T-helper 1 cell treated with Interleukin-12 subunit alpha and Interleukin-12 subunit beta and Interleukin-4 antibody, amounts not matched to agents 30 ng/mL and 1 ng/mL, for 36 hours (primary cell): Measurements from ENCODE around the gene NALCN. TPM values are rescaled to one million over a fixed set of nuclear protein-coding genes. Genes with fewer than 3 reads are reported as not detected.

Experiments
- intact Hi-C: fragments of 100-400 bp; cut with micrococcal nuclease; formaldehyde crosslinking; loops from one replicate; pipeline ENCODE4 v1.15.1; 2024
- total RNA-seq: library from RNA; stranded (reverse); gene quantifications from 2 replicates; pipeline ENCODE4 v1.2.3, GENCODE V29; 2022

The NALCN gene
- total RNA-seq, 1 donor from 2014 or later: not detected

- intact Hi-C loops: no loop called here
Measured at GRCh38 chr13:101035119-101035620, 381.1 kb downstream of the NALCN start.

DNA sequence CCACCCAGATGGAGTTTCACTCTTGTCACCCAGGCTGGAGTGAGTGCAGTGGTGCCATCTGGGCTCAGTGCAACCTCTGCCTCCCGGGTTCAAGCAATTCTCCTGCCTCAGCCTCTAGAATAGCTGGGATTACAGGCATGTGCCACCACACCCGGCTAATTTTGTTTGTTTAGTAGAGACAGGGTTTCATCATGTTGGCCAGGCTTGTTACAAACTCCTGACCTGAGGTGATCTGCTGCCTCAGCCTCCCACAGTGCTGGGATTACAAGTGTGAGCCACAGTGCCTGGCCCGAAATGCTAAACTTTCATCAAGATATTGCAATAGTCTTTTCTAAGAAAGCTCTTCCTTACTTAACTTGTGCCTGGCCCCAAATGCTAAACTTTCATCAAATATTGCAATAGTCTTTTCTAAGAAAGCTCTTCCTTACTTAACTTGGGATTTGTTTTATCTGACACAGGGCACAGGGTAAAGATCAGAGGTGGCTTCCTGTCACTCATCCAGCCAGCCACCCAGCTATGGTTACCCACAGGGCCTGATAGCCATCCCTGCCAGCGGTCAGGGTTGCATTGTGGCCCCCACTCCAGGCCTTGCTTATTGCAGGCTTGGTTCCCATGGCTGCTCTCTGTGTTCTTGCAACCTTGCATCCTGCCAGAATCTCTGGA is 389.4 kb downstream of the NALCN start:
- intact Hi-C loops: no loop called here

- intact Hi-C loops: no loop called here
Measured at GRCh38 chr13:101026328-101026727, 390.0 kb downstream of the NALCN start.

DNA sequence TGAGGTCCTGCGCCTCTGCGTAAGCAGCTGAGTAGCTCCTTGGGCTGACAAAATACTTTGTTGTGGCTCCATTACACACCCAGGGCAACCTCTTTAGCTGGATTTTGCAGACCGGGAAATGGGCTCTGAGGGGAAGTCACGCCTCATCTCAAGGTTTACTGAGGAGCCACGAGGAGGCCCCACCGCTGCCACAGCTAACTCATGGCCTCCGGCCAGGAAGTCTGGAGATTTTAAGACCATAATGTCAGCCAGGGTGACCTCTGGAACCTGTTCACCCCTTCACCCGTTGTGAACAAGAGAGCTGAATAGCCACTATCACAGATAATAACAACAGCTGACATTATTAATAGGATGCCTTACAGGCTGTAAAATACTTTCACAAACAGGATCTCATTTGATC is 390.4 kb downstream of the NALCN start:
- intact Hi-C loops: no loop called here

DNA sequence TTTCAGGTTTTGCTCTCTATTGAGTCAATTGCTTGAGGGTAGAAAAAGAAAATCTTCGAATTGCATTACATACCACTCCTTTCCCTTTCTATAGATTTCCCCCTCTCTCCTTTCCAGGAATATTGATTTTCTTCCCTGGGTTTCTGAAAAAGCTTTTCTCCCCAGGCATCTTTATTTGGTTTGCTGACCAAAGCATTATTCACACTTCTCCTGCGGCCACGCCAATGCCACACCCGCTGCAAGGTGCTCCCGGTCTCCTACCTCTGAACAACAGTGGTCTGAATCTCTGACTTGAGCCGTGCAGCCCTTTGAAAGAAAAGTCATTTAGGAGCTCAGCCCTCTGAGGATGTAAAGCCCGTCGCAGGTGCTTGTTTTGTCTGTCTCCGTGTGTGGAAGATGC is 390.8 kb downstream of the NALCN start:
- intact Hi-C loops: no loop called here

DNA sequence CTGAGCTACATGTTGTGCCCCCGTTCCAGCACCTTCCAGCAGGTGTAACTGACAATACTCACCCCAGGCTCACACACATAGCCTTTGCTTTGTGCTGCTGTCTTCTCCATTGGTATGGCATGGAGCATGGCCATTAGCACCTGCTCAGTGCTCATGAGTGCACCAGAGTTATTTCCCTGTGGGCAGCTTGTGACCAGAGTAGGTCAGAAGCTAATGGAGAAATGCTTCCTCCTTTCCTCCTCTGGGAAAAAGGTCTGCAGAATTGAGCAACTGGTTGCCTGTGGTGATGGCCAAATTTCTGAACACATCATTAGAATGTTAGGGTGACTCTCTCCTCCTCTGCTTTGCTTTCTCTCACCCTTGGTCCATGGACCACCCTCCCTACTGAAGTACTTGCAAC is 397.2 kb downstream of the NALCN start:
- intact Hi-C loops: no loop called here

DNA sequence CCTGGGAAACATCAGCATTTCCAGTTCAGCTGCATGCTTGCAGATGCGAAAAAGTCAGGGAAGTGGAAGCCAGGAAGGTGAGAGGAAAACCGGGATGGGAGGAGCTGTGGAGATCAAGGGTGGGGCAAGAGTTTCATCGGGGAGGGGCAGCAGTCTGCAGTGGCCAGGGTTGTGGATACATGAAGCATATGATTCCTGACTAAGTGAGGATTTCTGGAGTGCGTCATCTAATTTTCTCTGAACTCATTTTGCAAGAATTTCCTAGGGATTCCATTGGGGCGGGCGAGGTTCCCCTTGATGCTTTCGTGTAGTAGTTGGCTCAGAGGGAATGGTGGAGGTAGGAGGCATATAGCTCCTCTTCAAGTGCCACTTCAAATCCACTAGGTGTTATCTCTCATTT is 397.6 kb downstream of the NALCN start:
- intact Hi-C loops: no loop called here

GRCh38 chr13:101017123-101017872 is 399.0 kb downstream of the NALCN start:
- intact Hi-C loops: no loop called here

DNA sequence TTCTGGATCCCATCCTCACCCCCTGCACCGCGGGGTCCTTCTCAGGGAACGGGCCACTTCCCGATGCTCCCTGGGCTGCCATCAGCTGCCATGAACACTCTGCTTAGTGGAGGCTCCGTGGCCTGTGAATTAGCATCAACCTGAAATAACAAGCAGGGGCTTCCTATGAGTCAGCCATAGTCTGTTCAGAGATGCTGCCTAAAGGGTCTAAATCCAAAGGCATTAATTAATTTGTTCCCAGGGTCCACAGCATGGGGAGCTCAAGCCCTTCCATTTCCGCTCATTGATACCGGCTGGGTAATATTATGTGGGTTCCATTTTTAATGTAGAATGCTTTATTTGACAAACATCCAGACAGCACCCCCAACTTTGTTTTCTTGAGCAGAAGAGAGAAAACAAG is 399.8 kb downstream of the NALCN start:
- intact Hi-C loops: no loop called here

- intact Hi-C loops: no loop called here
Measured at GRCh38 chr13:101013245-101013644, 403.1 kb downstream of the NALCN start.

DNA sequence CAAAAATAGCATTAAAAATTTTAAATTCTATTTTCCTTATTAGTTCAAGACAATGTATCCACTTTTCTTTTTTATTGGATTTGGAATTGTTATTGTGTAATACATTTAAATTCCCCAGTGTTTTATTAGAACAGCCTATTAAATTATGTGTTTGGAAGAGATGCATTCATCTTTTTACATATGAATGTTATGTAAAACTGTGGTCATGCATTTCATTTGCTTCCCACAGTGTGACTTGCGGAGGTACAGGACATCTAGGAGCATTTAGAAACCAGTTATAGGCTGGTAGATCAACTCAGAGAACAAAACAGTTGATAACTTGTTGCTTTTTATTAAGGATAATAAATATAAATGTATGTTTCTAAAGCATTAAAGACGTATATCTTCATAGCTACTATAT is 406.2 kb downstream of the NALCN start:
- intact Hi-C loops: no loop called here

DNA sequence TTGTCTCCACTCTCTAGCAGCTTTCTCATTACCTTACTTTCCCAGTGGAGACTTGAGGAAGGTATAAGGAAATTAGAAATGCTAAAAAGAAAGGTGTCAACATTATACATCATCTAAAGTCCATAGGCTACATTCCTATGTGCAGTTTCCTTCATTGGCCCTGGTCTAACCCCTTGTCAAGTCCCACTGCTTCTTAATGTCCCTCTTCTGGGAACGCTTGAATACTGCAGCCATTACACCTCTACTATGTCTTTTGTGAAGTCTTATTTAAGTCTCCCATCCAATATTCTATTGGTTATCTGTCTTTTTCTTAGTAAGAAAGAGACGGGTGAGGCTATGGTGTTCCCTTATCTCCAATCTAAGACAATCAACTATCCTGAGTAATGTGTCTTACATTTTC is 409.1 kb downstream of the NALCN start:
- intact Hi-C loops: no loop called here

Other genes with a start within 250 kb of the NALCN start
- gene ITGBL1, start 36.2 kb upstream of the NALCN start, total RNA-seq: not detected in 2 replicates